HepG2 (cell line): ENCODE measurements around the gene CLN6. TPM values are rescaled to one million over a fixed set of nuclear protein-coding genes. Genes with fewer than 3 reads are reported as not detected.

Experiments
- ATM ChIP-seq: fragments of 450-650 bp; IDR thresholded peaks from 2 replicates; pipeline ENCODE4 v1.7.1; 2017; ENCODE audit warnings: mild to moderate bottlenecking, borderline replicate concordance
- CBX2 ChIP-seq, 2 experiments: fragments of 200-600 bp in 1 of 2; sonication (generic); formaldehyde crosslinking in 1 of 2; IDR thresholded peaks; 2 replicates each; pipeline versions ENCODE4 v1.7.0 to v1.8.1; 2018 to 2022; ENCODE audit warnings: low read depth in 2 of 2, low read length in 1 of 2, mild to moderate bottlenecking in 1 of 2, missing genetic modification reagents in 1 of 2
- DNMT3B ChIP-seq: conservative IDR thresholded peaks from 2 replicates; pipeline ENCODE4 v1.6.1; 2016; ENCODE audit warnings: missing biosample characterization, control low read depth
- EED ChIP-seq: sonication (generic); formaldehyde crosslinking; IDR thresholded peaks from 2 replicates; pipeline ENCODE4 v1.5.0; 2020; ENCODE audit warnings: mild to moderate bottlenecking, missing genetic modification reagents
- ESRRA ChIP-seq: sonication (generic); formaldehyde crosslinking; IDR thresholded peaks from 2 replicates; pipeline ENCODE4 v1.5.1; 2020; ENCODE audit warnings: mild to moderate bottlenecking, low read depth, missing genetic modification reagents
- GATA4 ChIP-seq: sonication (generic); IDR thresholded peaks from 2 replicates; pipeline ENCODE4 v1.6.1; 2016; ENCODE audit warnings: antibody characterized with exemption, low read depth, borderline replicate concordance
- JUND ChIP-seq: sonication (generic); formaldehyde crosslinking; IDR thresholded peaks from 2 replicates; pipeline ENCODE4 v1.8.0; 2022; ENCODE audit warnings: mild to moderate bottlenecking, missing genetic modification reagents
- ZNF432 ChIP-seq: sonication (generic); formaldehyde crosslinking; IDR thresholded peaks from 2 replicates; pipeline ENCODE4 v1.5.0; 2020; ENCODE audit warnings: missing genetic modification reagents, mild to moderate bottlenecking, borderline replicate concordance
- ZNF530 ChIP-seq: sonication (generic); formaldehyde crosslinking; IDR thresholded peaks from 2 replicates; pipeline ENCODE4 v1.5.0; 2020; ENCODE audit warnings: low read depth, mild to moderate bottlenecking, missing genetic modification reagents
- ZNF607 ChIP-seq: sonication (generic); formaldehyde crosslinking; IDR thresholded peaks from 2 replicates; pipeline ENCODE4 v1.5.1; 2020; ENCODE audit warnings: missing genetic modification reagents, mild to moderate bottlenecking, borderline replicate concordance
- ZNF678 ChIP-seq: sonication (generic); formaldehyde crosslinking; IDR thresholded peaks from 2 replicates; pipeline ENCODE4 v1.4.0; 2020; ENCODE audit warnings: mild to moderate bottlenecking, missing genetic modification reagents
- polyA plus RNA-seq, 8 experiments: library from polyadenylated mRNA; depleted of rRNA in 3 of 8; stranded (reverse) in 7 of 8; unstranded in 1 of 8; fragments of >200 nt; fragmentation: Illumina TruSeq in 4 of 8; extraction: Trizol in 4 of 8; gene quantifications; 2 replicates each; pipeline versions ENCODE4 v1.2.1 to v1.2.3, GENCODE V29; 2011 to 2016; ENCODE audit warnings: low read depth in 4 of 8, missing spikeins in 1 of 8, mixed read lengths in 1 of 8; ENCODE audit not compliant: insufficient read depth in 1 of 8
- total RNA-seq, 5 experiments: library from RNA; depleted of rRNA; stranded (reverse); fragments of >200 nt; fragmentation: Illumina TruSeq; extraction: Trizol; gene quantifications; 2 replicates each; pipeline ENCODE4 v1.2.3, GENCODE V29; 2016; ENCODE audit warnings: low read depth in 1 of 5
- TF ChIP-seq, protein P1 (sequence below): sonication (generic); formaldehyde crosslinking; IDR thresholded peaks from 2 replicates; pipeline ENCODE4 v1.5.0; 2020; ENCODE audit warnings: mild to moderate bottlenecking, missing genetic modification reagents, borderline replicate concordance
- TF ChIP-seq, protein P2 (sequence below): sonication (generic); formaldehyde crosslinking; IDR thresholded peaks from 2 replicates; pipeline ENCODE4 v1.5.1; 2020; ENCODE audit warnings: missing genetic modification reagents, mild to moderate bottlenecking, borderline replicate concordance
- TF ChIP-seq, protein P3 (sequence below): sonication (generic); formaldehyde crosslinking; IDR thresholded peaks from 2 replicates; pipeline ENCODE4 v1.5.0; 2020; ENCODE audit warnings: missing genetic modification reagents

The CLN6 gene
- total and polyA plus RNA-seq, 2 of the 13 experiments (the other 11 are each of a cell fraction or from before 2014, with no cell fraction given) = 24.9 to 27.1 TPM

DNA sequence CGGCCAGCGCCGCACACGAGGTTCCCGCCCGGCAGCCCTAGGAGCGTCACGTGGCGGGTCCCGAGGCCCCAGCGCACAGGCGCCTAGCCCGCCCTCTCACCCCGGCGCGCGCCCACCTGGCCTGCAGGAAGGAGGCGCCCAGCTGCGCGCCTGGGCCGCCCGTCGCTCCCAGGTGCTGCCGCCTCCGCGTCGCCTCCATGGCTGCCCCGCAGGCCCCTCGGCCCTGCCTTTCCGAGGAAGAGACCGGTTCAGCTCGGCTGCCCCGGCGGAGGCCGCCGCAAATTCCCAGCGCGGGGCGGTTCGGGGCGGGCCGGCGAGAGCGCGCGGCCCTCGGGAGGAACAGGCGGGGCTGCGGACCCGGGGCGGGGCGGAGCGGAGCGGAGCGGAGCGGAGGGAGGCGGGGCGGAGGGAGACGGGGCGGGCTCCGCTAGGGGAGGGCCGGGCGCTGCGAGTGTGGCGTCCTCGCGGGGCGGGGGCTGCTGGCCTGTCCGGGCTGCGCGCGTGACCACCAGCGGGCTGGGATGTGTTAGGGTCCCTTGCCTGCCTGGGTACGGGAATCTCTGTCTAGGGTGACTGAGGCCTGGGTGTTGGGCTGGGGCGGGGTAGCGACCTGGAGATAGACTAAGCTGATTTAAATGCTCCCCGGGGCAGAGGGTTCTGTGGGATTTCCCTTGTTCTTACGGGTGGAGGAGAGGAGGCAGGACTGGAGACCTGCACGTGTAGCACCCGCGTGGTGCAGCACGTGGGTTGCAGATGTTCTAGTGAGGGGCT is at the start of gene CLN6 (continued):
- TF ChIP-seq, protein P1, sequence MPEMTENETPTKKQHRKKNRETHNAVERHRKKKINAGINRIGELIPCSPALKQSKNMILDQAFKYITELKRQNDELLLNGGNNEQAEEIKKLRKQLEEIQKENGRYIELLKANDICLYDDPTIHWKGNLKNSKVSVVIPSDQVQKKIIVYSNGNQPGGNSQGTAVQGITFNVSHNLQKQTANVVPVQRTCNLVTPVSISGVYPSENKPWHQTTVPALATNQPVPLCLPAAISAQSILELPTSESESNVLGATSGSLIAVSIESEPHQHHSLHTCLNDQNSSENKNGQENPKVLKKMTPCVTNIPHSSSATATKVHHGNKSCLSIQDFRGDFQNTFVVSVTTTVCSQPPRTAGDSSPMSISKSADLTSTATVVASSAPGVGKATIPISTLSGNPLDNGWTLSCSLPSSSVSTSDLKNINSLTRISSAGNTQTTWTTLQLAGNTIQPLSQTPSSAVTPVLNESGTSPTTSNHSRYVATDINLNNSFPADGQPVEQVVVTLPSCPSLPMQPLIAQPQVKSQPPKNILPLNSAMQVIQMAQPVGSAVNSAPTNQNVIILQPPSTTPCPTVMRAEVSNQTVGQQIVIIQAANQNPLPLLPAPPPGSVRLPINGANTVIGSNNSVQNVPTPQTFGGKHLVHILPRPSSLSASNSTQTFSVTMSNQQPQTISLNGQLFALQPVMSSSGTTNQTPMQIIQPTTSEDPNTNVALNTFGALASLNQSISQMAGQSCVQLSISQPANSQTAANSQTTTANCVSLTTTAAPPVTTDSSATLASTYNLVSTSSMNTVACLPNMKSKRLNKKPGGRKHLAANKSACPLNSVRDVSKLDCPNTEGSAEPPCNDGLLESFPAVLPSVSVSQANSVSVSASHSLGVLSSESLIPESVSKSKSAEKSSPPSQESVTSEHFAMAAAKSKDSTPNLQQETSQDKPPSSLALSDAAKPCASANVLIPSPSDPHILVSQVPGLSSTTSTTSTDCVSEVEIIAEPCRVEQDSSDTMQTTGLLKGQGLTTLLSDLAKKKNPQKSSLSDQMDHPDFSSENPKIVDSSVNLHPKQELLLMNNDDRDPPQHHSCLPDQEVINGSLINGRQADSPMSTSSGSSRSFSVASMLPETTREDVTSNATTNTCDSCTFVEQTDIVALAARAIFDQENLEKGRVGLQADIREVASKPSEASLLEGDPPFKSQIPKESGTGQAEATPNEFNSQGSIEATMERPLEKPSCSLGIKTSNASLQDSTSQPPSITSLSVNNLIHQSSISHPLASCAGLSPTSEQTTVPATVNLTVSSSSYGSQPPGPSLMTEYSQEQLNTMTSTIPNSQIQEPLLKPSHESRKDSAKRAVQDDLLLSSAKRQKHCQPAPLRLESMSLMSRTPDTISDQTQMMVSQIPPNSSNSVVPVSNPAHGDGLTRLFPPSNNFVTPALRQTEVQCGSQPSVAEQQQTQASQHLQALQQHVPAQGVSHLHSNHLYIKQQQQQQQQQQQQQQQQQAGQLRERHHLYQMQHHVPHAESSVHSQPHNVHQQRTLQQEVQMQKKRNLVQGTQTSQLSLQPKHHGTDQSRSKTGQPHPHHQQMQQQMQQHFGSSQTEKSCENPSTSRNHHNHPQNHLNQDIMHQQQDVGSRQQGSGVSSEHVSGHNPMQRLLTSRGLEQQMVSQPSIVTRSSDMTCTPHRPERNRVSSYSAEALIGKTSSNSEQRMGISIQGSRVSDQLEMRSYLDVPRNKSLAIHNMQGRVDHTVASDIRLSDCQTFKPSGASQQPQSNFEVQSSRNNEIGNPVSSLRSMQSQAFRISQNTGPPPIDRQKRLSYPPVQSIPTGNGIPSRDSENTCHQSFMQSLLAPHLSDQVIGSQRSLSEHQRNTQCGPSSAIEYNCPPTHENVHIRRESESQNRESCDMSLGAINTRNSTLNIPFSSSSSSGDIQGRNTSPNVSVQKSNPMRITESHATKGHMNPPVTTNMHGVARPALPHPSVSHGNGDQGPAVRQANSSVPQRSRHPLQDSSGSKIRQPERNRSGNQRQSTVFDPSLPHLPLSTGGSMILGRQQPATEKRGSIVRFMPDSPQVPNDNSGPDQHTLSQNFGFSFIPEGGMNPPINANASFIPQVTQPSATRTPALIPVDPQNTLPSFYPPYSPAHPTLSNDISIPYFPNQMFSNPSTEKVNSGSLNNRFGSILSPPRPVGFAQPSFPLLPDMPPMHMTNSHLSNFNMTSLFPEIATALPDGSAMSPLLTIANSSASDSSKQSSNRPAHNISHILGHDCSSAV = no peak
- TF ChIP-seq ATM (no peak), JUND (peak; percentile 50), EED (CRISPR knock-in tag) (no peak; the same call in none of the 2 replicates), GATA4 (no peak; the same call in 1 of the 2 replicates), ZNF530 (CRISPR knock-in tag) (no peak), CBX2 (IDR thresholded peaks at IDR 0.05; ENCODE audit: low read depth, low read length) (no peak), CBX2 (CRISPR knock-in tag; IDR thresholded peaks at IDR 0.05; ENCODE audit: low read depth) (no peak), ESRRA (CRISPR knock-in tag) (peak; percentile 76), ZNF607 (CRISPR knock-in tag) (peak; percentile 95), ZNF678 (CRISPR knock-in tag) (peak; percentile 60; the same call in 1 of the 2 replicates), DNMT3B (CRISPR knock-in tag) (no peak), ZNF432 (no peak)
- TF ChIP-seq, protein P2, sequence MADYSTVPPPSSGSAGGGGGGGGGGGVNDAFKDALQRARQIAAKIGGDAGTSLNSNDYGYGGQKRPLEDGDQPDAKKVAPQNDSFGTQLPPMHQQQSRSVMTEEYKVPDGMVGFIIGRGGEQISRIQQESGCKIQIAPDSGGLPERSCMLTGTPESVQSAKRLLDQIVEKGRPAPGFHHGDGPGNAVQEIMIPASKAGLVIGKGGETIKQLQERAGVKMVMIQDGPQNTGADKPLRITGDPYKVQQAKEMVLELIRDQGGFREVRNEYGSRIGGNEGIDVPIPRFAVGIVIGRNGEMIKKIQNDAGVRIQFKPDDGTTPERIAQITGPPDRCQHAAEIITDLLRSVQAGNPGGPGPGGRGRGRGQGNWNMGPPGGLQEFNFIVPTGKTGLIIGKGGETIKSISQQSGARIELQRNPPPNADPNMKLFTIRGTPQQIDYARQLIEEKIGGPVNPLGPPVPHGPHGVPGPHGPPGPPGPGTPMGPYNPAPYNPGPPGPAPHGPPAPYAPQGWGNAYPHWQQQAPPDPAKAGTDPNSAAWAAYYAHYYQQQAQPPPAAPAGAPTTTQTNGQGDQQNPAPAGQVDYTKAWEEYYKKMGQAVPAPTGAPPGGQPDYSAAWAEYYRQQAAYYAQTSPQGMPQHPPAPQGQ (CRISPR knock-in tag) = no peak
- TF ChIP-seq, protein P3, sequence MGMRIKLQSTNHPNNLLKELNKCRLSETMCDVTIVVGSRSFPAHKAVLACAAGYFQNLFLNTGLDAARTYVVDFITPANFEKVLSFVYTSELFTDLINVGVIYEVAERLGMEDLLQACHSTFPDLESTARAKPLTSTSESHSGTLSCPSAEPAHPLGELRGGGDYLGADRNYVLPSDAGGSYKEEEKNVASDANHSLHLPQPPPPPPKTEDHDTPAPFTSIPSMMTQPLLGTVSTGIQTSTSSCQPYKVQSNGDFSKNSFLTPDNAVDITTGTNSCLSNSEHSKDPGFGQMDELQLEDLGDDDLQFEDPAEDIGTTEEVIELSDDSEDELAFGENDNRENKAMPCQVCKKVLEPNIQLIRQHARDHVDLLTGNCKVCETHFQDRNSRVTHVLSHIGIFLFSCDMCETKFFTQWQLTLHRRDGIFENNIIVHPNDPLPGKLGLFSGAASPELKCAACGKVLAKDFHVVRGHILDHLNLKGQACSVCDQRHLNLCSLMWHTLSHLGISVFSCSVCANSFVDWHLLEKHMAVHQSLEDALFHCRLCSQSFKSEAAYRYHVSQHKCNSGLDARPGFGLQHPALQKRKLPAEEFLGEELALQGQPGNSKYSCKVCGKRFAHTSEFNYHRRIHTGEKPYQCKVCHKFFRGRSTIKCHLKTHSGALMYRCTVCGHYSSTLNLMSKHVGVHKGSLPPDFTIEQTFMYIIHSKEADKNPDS (CRISPR knock-in tag) = 0 out of 2 replicates have a peak, but pooled peaks have one; percentile 3
